Stimulated activated CD8-positive, alpha-beta memory T cell treated with anti-CD3 and anti-CD28 coated beads, Interleukin-7, amount 100 ng/mL, for 4 hours (primary cell): ENCODE results near the gene MAGOH.

Experiments
- DNase-seq, 2 donors: peaks; one replicate each; pipeline ENCODE4 v3.0.0-alpha.2; 2020; ENCODE audit warnings: low read depth in 2 of 2

The MAGOH gene

GRCh38 chr1:53270873-53271272 is 32.6 kb upstream of the MAGOH start:
- no peak for DNase-seq

DNA sequence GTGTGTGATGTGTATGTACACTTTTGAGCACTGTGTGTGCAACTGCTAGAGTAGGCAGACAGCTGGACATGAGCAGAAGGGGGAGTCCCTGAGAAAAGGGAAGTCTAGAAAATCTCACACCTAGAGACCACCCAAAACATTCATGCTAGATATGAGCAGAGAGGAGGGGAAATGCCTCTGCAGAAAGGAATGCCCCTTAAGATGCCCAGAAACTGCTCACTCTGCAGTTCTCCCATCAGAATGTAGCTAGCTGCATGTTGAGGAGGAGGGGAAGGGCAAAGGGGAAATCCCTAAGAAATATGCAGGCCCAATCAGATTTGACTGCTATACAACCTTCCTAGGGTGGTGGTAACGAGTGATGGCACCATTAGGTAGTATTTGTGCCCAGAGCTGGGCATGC is 31.8 kb upstream of the MAGOH start:
- DNase-seq = no peak

- no peak for DNase-seq
Observed at GRCh38 chr1:53267761-53268160, 29.4 kb upstream of the MAGOH start.

- DNase-seq = no peak
Observed at GRCh38 chr1:53266038-53266437, 27.7 kb upstream of the MAGOH start.

DNA sequence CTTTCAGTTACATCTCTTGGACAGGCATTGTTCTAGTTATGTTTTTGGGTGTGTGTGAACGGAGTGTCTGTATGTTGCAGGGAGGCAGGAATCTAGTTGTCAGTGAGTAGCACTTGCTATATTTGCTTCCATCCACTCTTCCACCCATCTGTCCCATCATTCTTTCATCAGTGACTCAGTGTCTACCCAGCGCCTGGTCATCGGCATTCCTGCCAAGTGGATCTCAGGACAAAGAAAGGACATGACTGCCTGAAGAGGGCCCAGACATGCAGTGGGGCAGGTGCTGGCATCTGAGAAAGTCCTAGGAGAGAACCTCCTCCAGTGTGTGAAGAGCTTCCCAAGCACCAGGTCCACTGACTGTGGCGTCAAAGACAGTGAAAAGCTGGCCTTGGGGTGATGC is 27.3 kb upstream of the MAGOH start:
- no peak for DNase-seq

GRCh38 chr1:53264048-53264447 is 25.7 kb upstream of the MAGOH start:
- DNase-seq = no peak

GRCh38 chr1:53262000-53262399 is 23.7 kb upstream of the MAGOH start:
- no peak for DNase-seq

GRCh38 chr1:53260631-53261247 is 22.4 kb upstream of the MAGOH start:
- DNase-seq = no peak

DNA sequence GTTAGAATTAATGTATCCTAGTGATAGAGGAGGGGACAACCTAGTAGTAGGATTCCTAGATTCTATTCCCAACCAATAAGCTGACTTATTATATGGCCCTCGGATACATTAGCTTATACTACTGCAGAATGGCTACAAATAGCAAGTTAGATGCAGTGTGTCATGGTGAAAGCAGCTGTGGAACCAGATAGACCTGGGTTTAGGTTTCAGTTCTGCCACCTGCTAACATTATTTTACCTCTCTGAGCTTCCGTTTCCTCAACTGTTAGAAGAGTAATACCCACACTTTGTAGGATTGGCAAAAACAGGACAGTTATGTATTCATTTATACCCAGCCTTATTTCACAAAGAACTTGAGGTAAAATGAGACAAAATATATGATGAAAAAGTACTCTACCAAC is 21.6 kb upstream of the MAGOH start:
- no peak for DNase-seq

DNA sequence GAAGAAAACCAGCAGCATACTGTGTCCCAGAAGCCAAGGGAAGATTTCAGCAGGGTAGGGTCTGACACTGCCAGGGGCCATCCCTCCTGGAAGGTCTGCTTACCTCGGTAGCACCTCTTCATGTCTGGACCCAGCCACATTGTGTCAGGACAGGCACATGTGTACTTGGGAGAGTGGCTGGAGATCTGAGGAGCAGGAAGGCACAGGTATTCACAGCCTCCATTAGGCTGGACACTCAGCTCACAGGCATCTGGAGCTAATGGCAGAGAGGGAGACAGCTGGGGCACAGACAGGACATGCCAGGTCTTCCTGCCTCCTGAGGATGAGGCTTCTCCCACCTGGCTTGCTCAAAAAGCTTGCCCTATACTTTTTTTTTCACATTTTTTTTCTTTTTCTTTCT is 19.9 kb upstream of the MAGOH start:
- no peak for DNase-seq

DNA sequence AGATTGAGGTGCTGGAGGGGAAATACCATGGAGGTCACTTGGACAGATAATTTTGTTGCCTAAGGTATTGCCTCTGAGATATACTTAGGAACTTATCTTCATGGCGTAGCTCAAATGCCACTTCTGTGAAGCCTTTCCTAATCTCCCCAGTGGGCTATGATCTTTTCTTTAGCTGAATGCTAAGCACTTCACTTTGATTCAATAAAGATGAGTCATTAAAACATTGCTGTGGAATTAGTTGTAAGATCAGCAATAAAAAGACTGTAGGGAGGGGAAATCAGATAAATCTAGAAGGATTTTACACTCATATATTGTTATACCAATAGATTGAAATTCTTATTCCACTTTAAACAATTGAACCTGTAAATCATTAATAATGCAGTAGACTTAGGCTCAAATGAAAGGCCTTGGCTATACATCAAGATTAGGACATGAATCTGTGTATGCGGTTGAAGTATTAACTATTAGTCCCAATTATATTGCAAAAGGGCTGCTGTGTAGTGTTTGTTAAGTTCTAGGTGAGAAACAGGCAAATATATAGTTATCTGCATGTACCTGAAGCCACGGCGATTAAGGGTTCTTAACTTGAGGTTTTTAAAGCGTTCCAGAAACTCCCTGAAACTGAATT is 19.2 kb upstream of the MAGOH start:
- DNase-seq = no peak

DNA sequence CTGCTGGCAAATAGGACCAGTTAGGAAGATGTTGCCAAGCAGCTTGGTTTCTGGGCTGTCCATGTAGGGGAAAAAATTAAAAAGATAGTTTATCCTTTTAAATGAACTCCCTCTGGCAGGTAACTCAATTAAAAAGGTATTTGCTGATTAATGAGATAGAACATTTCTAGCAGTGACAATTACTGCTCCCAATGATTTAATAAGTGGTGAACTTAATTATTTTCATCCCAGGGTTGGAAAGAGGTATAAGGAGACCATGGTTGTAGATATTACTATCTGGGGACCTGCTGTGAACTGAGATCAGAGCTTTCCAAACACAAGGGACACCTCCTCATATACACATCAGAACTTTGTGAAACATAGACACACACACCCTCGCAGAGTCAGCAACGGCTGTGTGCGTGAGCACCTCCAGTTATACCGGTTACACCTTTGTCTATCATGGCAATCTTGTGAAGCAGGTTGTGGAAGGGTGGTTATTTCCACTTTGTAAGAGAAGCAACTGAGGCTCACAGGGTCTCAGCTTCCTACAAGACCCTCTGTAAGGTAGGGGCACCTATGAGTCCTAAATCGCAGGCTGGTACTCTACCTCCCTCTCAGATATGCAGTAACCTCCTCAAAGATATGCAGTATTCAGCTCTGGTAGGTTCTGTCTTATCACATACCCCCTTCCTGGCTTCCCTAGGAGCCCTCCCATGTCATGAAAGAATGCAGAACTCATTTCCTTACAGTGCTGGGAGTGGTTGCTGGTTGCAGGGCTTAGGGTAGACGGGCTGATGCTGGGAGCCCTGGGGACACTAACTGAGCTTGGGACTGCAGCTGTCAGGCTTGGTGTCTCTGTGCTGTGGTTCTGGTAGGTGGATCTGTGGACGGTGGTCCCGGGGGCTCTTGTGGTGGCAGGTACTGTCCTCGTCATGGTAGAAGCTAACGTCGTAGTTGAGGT is 18.5 kb upstream of the MAGOH start:
- no peak for DNase-seq

- no peak for DNase-seq
Observed at GRCh38 chr1:53255031-53255430, 16.7 kb upstream of the MAGOH start.

DNA sequence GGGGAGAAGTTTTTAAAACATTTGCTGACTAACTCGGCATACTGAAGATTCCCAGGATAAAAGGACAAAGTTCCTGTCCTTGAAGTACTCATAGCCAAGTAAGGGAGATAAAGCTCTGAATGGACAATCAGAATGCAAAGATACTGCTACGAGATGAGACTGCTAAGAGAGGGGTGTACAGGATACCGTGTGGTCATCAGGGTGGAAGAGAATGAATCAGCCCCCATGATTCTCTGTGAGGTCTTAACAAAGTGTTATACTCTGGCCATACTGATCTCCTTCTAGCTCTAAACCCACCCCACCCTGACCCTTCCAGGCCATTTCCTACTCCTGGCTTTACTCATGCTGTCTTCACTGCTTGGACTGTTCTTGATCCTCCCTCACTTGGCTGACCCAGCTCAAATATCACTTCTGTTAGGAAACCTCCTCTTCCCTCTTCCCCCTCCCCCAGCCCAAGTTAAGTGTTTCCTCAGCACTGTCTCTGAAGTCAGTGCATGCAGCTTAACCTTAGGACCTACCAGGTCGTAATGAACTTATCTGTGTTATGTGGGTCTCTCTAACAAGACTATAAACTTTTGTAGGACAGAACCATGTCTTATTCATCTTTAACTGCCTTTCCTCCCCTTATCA is 15.8 kb upstream of the MAGOH start:
- no peak for DNase-seq

GRCh38 chr1:53250325-53250724 is 12.0 kb upstream of the MAGOH start:
- no peak for DNase-seq

GRCh38 chr1:53249706-53250105 is 11.4 kb upstream of the MAGOH start:
- no peak for DNase-seq

DNA sequence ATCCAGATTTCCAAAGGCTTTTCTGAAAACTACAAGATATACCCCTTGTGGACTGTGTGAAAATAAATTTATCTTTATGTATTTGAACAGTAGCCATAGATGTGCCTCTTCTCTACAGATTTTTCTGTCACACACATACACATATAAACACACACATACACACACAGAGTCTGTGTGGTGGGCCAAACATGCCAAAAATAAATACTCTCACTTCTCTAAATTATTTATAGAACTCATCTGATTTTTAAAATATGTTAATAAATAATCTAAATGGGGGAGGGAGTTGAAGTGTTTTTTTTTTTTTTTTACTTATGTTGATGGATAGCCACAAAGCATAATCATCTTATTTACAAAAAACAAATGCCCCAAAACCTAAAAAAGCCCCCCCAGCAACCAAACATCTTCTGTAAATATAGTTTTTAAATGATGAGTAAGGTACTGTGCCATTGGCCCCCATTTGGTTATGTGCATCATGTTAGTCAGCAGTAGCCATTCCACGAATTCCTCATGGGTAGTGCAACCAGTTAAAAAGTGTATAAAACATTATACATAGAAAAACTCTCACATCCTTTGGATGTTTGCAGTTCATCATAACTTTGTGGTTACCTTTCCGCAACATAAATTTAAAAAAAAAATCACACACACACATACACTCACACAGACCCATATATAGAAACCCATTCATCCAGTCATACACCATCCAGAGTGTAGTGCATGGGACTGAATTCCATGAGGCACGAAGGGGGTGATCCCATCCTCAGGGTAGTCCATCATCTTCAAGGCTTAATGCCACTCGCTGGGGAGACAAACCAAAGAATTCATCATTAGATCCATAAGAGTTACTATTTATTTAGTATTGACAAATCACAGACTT is 8.2 kb upstream of the MAGOH start:
- no peak for DNase-seq

- no peak for DNase-seq
Observed at GRCh38 chr1:53244141-53244540, 5.8 kb upstream of the MAGOH start.

DNA sequence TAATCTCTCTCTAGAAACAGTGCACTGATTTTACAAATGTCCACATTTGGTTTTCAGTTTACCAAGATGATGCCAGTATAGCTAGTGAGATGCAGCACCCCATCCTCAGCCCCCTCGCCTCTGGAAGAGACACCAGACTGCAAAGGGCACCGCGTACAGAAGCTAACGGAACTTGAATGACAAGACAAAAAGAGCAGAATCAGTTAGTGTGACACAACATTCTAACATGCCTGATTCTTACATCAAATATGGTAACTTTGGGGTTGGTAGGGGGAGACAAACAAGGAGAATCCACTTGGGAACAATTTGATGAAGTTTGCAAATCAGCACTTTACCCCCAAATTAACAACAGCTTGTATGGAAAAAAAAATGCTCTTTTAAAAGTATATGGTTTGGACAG is 4.1 kb upstream of the MAGOH start:
- no peak for DNase-seq

GRCh38 chr1:53241828-53242227 is 3.5 kb upstream of the MAGOH start:
- no peak for DNase-seq

DNA sequence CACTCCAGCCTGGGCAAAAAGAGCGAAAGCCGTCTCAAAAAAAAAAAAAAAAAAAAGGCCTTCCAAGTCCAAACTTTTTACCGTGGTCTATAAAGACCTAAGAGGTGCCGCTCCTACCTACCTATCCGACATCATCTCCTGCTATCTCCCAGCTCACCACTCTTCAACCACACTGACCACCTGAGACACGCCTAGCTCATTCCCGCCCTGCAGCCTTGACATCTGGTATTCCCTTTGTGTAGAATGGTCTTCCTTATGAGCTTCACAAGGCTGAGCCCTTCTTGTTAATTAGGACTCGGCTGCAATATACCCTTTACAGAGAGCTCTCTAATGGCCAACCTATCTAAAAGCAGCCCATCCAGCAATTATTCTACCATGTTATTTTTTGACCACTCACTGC is 680 bp downstream of the MAGOH start:
- DNase-seq = no peak

- DNase-seq = no peak
Observed at GRCh38 chr1:53220962-53221286, 17.4 kb downstream of the MAGOH start.
